ENCODE data around the gene UPF3A.

GRCh38 chr13:114243971-114244370, 37.4 kb upstream of the UPF3A start:
- TF ChIP-seq EZH2 (IDR thresholded peaks at IDR 0.05; ENCODE audit: borderline replicate concordance, low read length) (no peak), CTCF (conservative IDR thresholded peaks at IDR 0.05 in 1 of 2, IDR thresholded peaks at IDR 0.05 in 1 of 2; ENCODE audit: extremely low read depth in 1 of 2, insufficient read depth in 1 of 2, low read depth in 1 of 2, low read length in 2 of 2) (no peak)

All from mammary epithelial cell (primary cell).